GM19467 (cell line): ENCODE results near the gene DLX4.

Source experiments
- ATAC-seq: cut with Tn5 transposase; IDR thresholded peaks from one replicate; pipeline ENCODE4 v1.9.1; 2021; ENCODE audit warnings: mild to moderate bottlenecking, moderate library complexity; ENCODE audit not compliant: unreplicated experiment

The DLX4 gene

DNA sequence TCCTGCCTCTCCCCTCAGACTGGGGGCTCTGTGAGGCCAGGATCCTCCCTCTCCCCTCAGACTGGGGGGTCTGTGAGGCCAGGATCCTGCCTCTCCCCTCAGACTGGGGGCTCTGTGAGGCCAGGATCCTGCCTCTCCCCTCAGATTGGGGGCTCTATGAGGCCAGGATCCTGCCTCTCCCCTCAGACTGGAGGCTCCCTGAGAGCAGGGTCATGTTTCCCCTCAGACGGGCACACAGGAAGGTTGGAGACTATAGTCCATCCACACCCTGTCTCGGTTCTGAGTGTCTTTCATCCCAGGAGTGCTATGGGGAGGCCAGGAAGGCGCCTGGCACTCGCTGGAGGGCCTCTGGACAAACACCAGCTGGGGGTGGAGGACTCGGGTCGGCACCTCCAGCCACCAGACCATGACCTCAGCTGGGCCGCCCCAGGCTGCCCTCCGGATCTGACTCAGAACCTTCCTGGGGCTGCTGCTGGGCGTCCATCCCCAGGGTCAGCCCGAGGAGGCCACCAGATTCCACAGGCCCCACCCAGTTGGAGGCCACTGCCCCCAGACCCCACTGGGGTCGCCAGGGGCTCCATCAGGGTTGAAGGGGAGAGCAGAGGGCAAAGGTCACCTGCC is 21.9 kb upstream of the DLX4 start:
- no peak for ATAC-seq

GRCh38 chr17:49949634-49950033 is 19.4 kb upstream of the DLX4 start:
- no peak for ATAC-seq

GRCh38 chr17:49951362-49952082 is 17.5 kb upstream of the DLX4 start:
- no peak for ATAC-seq

GRCh38 chr17:49952209-49952911 is 16.6 kb upstream of the DLX4 start:
- no peak for ATAC-seq

- ATAC-seq: no peak
Measured at GRCh38 chr17:49952912-49953497, 16.0 kb upstream of the DLX4 start.

- ATAC-seq: no peak
Measured at GRCh38 chr17:49955157-49955556, 13.8 kb upstream of the DLX4 start.

- no peak for ATAC-seq
Measured at GRCh38 chr17:49956780-49957179, 12.2 kb upstream of the DLX4 start.

- no peak for ATAC-seq
Measured at GRCh38 chr17:49957350-49957749, 11.6 kb upstream of the DLX4 start.

DNA sequence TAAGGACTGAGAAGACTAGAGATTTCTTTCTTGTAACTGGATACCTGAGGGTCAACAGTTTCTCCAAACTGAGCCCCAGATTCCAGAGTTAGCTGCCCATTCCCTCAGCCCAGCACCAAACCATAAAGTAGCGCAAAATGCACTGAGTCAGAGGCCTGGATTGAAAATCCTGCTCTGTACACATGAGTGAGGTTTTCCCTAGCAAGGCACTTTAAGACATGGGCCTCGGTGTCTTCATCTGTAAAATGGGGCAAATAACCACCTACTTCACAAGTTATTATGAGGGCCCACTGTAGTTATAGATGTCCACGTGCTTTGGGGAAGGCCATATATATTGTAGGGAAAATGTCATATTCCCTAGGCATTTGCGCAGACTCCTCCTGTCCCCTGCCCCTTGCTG is 10.3 kb upstream of the DLX4 start:
- ATAC-seq: no peak

DNA sequence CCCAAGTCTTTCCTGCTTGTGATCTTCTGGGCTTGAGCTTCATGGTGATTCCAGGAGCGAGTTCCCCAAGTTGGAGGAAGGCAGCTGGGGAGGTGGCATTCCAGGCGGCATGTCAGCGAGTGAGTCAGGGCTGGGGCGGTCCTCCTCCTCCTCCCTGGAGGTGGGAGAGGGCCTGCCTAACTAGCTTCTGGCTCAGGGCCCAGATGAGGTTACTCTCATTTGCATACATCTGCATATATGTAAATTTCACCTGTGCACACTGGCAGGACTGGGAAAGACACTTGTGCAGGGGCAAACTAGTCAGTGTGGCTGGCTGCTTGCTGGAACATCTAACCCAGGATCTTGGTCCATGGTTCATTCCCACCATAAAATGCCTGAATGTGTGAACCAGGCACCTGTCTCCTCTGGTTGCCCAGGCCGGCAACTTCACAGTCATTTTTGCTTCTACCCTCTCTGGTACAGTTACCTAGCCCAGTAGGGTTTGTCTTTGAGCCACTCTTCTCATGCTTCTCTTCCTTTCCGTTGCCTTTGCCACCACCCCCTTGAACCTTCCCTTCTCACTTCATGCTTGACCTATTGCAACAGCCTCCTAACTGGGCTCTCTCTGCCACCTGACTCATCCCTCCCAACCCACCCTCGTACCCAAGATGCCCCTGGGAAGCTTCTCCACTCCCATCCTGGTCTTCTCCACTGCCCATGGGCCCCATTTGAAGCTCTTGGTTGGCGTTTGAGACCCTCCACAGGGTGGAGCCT is 9.6 kb upstream of the DLX4 start:
- ATAC-seq: no peak

- ATAC-seq: no peak
Measured at GRCh38 chr17:49962599-49963308, 6.2 kb upstream of the DLX4 start.

DNA sequence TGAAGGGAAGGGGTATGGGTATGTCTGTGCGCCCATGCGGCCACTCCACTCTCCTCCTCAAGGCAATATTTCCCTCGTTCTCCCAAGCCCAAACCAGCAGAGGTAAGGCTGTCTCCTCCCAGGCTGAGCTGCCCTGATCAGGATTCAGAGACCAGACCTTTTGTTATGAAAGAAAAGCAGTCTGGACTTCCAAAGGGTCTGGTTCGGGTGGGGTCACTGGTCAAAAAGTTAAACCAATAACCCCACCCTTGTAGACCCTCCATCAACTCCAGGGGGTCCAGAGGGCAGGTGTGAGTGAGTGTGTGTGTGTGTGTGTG is 5.7 kb upstream of the DLX4 start:
- no peak for ATAC-seq

GRCh38 chr17:49963626-49964302 is 5.2 kb upstream of the DLX4 start:
- ATAC-seq: no peak

DNA sequence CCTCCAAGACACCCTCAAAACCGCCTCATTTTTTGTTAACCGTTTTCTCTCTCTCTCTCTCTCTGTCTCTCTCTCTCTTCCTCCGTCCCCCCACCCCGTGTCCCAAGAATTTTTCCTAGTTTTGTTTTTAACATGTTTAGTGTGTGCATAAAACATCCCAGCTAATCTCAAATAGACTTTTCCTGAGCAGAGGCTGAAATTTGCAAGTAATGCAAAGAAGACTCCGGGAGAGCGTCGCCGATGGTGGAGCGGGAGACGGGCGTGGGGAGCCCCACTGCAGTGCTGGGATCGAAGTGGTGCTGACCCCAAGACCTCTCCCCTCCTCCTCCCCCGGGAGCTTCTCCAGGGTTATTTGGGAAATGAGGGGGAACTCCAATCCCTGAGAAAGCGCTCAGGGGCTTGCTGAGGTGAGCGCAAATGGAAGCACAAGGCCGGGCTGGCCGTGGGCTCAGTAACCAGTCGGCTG is 4.7 kb upstream of the DLX4 start:
- no peak for ATAC-seq

DNA sequence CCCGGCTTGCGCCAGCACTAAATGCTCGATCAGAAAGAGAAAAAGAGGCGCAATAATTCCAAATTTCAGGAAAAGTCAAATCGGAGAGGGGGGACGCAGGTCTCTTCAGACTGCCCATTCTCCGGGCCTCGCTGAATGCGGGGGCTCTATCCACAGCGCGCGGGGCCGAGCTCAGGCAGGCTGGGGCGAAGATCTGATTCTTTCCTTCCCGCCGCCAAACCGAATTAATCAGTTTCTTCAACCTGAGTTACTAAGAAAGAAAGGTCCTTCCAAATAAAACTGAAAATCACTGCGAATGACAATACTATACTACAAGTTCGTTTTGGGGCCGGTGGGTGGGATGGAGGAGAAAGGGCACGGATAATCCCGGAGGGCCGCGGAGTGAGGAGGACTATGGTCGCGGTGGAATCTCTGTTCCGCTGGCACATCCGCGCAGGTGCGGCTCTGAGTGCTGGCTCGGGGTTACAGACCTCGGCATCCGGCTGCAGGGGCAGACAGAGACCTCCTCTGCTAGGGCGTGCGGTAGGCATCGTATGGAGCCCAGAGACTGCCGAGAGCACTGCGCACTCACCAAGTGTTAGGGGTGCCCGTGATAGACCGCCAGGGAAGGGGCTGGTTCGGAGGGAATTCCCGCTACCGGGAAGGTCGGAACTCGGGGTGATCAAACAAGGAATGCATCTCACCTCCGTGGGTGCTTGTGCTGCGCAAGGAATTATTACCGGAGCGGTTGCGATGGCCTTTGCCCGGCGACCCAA is 4.0 kb upstream of the DLX4 start:
- no peak for ATAC-seq

GRCh38 chr17:49965524-49965909 is 3.5 kb upstream of the DLX4 start:
- ATAC-seq: no peak

- ATAC-seq: no peak
Measured at GRCh38 chr17:49966767-49967166, 2.2 kb upstream of the DLX4 start.

DNA sequence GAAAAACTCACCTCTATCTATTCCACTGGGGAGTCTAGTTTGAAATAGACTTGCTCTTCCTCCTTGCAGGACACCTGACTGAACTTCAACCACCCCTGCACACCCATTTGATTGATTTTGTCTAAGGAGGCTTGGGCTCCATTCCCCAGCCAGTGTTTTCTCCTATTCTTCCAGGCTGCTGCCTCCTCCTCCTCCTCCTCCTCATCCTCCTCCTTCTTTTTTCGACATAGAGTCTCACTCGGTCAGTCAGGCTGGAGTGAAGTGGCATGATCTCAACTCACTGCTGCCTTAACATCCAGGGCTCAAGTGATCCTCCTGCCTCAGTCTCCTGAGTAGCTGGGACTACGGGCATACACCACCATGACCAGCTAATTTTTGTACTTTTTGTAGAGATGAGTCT is 1.8 kb upstream of the DLX4 start:
- ATAC-seq: no peak
